Right hindlimb (tissue), 1 donor: Measurements from ENCODE around the gene GNB4.

Experiments
- DNase-seq: peaks from one replicate; pipeline ENCODE4 v3.0.0-alpha.2; 2018

GNB4 gene

DNA sequence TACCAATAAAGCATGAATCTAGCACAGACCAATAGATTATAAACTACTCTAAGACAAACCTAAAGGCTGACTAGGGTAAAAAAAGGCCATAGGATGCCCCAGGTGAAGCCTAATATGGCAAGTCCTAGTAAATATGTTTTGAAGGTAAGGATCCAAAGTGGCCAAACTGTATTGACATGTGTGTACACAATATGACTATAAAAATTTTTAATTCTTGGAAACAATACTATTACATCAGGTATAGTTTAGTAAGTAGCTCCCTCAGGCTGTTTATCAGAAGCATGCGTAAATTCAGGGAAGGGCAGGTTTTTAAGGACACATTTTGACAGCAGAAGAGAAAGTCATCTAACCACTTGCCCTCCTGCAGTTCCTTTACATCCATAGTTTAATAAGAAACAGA lies 18.8 kb downstream of the GNB4 start:
- DNase-seq, result no peak

GRCh38 chr3:179432021-179432420 lies 19.2 kb downstream of the GNB4 start:
- peak; percentile 32 for DNase-seq

DNA sequence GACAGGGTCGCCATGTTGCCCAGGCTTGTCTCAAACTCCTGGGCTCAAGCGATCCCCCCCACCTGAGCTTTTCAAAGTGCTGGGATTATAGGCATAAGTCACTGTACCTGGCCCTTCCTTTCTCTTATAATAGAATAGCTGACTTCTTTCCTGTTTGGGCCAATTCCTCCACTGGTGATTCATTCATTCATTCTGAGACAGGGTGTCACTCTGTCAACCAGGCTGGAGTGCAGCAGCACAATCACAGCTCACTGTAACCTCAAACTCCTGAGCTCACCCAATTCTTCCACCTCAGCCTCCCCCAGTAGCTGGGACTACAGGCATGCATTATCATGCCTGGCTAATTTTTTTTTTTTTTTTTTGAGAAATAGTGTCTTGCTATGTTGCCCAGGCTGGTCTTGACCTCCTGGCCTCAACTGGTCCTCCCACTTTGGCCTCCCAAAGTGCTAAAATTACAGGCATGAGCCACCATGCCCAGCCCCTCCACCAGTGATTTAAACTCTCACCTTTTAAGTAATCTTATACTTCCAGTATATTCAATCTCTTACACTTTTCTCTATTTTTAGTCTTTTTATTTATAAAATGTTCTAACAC lies 20.9 kb downstream of the GNB4 start:
- no peak for DNase-seq

DNA sequence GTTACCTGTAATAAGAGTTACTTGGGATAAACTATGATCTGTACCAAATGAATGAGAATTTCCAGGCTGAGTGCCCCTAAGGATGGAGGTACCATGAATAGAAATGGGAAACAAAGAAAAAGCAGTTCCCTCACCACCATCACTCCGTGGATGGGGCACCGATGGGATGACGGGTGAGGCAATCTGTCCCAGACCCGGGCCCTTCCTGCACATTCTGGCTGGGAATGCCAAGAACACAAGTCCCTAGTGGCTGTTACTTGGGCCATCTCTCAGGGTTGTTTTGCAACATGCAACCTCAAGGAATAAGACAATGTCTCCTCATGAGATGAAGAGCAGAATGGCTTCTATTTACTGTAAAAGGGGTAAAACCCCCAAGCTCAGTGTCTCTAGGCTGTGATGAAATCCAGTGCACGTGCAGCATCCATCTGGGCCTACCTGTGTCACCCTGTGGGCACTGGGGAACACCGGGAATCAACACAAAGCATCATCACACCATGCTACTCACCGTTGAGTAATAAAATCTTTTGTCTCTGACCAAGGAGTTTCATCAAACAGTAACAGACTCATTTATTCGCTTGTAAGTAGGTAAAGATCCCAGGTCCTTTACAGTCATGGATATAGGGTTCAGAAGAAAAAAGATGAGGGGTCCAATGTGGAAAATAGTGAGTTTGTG lies 22.3 kb downstream of the GNB4 start:
- DNase-seq, result no peak

DNA sequence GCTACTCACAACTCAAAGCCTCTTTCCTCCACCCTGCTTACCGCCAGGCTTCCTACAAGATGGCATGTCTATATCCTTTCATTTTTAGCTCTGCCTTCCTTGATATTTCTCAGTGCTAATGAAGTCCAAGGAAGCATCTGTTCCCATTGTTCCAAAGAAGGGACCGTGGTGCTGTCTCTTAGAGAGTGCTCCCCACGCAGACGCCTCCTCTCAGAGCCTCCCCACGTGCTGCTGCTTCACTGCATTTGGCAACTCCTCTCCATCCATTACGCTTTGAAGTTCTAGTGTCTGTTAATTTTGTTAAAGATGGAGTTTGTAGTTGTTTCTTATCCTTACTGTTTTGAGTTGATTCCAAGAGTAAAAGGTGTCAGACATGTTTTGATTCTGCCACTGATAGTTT lies 26.2 kb downstream of the GNB4 start:
- DNase-seq, result no peak

GRCh38 chr3:179421500-179421899 lies 29.8 kb downstream of the GNB4 start:
- DNase-seq, result peak; percentile 39

- DNase-seq, result no peak
These were observed 32.7 kb downstream of the GNB4 start for GRCh38 chr3:179418610-179419009.

DNA sequence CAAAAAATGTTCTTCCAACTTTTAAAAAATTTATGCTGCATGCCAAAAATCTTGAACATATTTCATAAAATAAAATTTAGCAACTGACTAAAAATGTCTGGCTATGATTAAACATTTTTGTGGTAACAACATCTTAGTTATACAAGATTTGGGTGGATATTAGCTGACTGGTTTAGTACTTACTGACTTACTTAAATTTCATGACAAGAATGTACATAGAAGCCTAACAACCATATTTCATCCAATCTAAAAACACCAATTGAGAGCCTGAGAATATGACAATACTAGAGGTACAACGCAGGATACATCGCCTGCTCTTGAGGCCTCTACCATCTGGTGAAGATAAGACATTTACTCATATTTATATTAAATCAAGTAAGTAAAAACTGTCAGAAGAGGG lies 34.6 kb downstream of the GNB4 start:
- no peak for DNase-seq

DNA sequence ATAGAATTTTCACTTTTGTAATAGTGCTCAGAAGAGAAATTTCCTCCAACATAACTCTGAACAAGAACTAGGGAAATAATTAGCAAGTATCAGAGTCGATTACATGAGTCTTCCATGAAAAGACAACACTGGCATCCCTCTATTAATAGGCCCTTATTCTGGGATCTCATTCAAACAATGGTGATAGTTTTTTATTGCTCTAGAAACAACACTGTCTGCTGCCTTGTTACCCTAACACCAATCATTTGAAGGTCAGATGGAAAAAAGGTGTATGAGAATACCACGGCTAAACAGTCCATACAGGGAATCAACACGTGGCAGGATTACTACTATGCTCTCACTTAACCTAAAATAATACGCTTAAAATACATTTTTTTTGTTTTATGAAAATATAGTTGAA lies 35.9 kb downstream of the GNB4 start:
- DNase-seq, result no peak

DNA sequence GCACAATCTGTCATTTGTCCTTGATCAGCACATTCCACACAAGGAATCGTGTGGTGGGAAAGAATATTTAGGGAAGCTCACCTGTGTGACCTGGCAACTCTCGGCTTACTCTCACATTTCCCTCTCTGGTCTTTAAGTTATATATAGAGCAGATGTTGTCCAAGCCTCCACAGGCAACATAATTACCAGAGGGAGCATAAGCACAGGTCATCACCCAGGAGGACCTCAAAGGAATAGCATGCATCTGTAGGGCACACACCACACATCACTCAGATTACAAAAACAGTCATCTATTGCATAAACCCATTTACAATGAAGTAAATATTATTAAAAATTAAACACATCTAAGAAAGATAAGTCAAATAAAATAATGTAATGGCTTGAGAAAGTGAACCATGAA lies 36.5 kb downstream of the GNB4 start:
- no peak for DNase-seq

DNA sequence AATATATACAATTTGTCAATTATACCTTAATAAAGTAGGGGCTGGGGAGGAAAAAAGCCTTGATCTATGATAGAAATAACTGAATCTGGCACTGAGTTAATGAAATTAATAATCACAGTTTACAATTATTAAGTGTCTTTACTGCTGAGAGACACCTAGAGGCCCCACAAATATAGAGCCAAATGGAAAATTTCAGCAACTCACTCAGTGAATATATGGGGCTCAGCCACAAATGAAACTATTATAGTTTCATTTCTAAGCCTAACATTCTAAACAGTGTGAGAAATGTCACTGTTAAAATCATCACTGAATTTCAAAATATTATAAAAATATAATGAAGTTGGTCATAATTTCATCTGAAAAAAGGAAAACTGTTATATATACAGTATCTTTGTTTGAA lies 40.3 kb downstream of the GNB4 start:
- DNase-seq, result no peak

DNA sequence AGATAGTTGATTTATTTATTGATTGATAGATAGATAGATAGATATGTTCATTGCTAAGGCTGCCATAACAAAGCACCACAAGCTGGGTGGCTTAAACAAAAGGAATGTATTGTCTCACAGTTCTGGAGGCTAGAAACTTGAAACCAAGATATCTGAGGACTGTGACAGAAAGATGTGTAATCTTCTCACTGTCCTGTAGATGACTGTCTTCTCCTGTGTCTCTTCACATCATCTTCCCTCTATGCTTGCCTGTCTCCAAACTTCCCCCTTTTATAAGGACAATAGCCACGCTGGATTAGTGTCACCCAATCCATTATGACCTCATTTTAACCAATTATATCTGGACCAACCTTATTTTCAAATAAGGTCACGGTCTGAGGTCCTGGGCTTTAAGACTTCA lies 40.9 kb downstream of the GNB4 start:
- no peak for DNase-seq

DNA sequence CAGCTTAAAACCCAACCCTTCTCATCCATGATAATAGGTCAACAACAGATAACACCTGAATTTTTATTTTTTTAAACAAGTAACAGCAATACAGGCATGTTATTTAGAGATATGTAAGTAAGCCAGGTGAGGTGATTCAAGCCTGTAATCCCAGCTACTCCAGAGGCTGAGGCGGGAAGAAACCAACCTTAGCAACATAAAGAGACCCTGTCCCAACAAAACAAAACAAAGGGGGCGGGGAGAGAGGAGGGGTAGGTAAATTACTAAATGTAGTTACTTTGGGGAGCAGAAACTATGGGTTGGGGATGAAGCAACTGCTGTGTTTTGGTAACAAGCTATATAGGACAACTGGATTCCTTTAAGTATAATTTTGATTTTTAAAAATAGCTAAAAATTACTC lies 47.0 kb downstream of the GNB4 start:
- DNase-seq, result no peak

DNA sequence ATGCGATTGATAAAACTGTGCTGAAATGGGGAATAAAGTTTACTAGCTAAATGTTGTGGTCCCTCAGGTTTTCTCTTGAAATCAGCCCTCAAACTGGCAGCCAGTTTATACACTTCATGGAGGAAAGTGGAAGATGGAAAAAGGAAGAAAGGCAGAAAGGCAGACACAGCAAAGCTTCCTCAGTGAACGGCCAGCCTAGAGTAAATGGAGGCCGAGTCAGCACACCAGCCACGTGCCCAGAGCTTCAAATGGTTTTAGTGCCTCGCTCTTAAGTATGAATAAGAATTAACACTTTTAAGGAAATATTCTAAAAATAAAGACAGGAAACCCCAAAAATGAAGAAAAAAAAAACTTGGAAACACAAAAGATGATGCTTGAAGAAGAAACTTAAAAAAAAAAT lies 48.3 kb downstream of the GNB4 start:
- DNase-seq, result no peak

- no peak for DNase-seq
These were observed 49.7 kb downstream of the GNB4 start for GRCh38 chr3:179401561-179401960.

GRCh38 chr3:179398574-179399231 lies 52.6 kb downstream of the GNB4 start:
- no peak for DNase-seq

GRCh38 chr3:179391906-179392305 lies 59.4 kb downstream of the GNB4 start:
- DNase-seq, result no peak

- no peak for DNase-seq
These were observed 74.8 kb downstream of the GNB4 start for GRCh38 chr3:179376474-179376873.

DNA sequence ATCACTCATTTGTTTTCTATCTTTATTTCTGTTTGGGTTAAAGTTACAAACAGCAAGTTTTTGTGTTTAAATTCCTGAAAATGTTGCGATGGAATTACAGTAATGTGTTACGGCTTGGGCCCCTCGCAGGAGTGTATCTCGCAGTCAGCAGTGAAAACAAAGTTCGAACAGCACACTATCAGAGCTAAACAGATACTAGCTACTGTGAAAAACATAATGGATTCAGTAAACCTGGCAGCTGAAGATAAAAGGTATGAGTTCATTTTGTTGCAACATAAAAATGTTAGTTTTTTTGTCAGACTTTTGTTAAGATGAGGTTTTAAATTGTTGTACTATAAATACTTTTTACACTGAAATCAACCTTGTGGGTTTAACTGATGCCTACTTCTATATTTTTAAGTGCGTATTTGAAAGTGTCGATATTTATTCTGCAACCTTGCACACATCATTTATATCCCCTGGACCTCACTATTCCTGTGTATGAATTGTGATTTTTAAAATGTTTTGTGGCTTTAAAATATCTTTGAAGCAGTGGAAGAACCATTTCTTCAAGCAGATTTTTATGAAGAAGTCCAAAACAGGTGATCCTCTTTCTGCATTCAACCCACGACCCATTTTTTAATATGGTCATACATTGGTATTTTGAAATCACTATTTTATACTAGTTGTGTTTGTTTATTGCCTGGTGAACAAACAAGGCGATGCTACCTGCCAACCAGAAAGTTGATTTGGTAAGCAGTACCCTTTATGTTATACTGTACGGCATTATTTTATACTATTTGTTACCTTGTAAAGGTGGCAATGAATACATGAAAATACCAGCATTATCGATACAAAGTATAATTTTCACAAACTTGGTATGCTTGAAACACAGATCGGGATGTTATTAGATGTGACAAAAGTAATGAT lies 75.9 kb downstream of the GNB4 start:
- DNase-seq, result no peak

- no peak for DNase-seq
These were observed 77.3 kb downstream of the GNB4 start for GRCh38 chr3:179373938-179374337.

DNA sequence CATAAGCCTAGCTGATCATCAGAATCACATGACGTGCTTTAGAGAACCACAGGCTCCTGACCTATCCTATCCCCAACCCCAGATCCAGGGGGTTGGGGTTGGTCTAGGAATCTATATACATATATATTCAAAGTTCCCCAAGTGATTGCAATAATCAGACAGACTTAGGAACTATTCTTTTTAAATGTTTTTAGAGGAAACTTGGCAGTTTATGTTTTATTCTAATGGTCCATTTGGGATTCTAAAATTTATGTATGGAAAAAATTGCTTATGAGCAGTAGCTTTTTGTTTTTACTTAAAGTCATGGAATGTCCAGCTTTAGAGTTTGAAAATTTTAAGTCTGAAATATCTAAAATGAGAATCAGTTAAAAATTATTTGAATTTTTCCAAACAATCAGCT lies 81.6 kb downstream of the GNB4 start:
- no peak for DNase-seq

DNA sequence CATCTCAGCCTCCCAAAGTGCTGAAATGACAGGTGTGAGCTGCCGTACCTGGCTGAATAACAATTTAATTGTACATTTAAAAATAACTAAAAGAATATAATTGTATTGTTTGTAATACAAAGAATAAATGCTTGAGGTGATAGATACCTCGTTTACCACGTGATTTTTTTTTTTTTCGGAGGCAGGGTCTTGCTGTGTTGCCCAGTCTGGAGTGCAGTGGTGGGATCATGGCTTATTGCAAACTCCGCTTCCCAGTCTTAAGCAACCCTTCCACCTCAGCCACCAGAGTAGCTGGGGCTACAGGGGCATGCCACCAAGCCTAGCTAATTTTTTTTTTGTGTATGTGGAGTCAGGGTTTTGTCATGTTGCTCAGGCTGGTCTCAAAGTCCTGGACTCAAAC lies 87.9 kb downstream of the GNB4 start:
- no peak for DNase-seq

- no peak for DNase-seq
These were observed 95.3 kb downstream of the GNB4 start for GRCh38 chr3:179355996-179356395.
